HG03139 (cell line): ENCODE results near the gene SPATA12.
A peak's percentile ranks its signal among the peaks of the same experiment; 100 is the strongest.

Experiments used
- ATAC-seq: cut with Tn5 transposase; IDR thresholded peaks from one replicate; pipeline ENCODE4 v1.9.1; 2021; ENCODE audit not compliant: unreplicated experiment

The SPATA12 gene

DNA sequence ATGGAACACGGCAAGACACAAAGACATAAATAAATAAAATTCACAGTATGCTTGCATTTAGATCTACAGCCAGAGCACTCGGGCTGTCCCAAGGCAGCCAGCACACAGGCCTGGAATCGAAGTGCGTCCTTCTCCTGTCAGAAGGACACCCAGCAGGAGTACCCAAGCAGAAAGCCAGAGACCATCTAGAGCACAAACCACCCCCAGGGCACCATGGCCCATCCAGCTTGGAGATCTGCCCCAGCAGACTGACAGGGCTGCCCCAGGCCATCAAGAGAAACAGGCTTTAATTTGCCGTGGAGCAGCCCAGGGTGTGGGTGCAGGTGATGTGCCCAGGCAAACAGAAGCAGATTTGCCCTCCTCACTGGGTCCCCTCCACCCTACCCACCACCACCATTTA, 7.8 kb upstream of the SPATA12 start:
- ATAC-seq: no peak

DNA sequence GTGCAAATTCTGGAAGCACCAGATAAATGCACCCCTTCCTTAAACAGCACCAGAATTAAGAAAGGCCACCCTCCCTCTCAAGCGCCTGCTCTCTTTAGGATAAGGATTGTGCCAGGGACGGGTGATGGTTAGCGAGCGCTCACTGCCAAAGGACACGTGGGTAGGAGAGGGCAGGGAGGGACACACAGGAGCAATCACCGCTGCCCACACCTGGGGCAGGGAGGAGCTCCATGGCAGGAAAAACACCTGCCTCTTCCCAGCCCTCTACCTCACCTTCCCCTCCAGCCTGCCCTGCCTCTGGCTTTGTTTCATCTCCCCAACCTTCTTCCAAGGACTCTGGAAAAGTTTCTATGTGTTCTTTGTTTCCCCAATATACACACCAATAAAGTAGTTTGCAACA, 7.3 kb upstream of the SPATA12 start:
- no peak for ATAC-seq

DNA sequence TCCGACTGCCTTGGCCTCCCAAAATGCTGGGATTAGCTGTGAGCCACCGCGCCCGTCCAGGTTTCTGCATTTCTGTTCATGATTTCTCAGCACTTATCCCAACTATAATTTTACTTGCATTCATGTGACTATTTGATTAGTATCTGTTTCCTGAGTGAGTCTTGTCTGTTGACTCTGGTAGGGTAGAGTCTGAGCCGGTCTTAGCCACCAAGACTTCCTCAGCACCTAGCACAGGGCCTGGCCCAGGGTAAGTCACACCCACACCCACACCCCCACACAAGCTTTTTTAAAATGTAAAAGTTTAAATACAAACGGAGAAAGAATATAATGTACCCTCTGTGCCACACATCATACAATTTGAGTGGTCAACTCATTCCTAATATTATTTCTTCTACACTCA, 3.1 kb upstream of the SPATA12 start:
- ATAC-seq: no peak

DNA sequence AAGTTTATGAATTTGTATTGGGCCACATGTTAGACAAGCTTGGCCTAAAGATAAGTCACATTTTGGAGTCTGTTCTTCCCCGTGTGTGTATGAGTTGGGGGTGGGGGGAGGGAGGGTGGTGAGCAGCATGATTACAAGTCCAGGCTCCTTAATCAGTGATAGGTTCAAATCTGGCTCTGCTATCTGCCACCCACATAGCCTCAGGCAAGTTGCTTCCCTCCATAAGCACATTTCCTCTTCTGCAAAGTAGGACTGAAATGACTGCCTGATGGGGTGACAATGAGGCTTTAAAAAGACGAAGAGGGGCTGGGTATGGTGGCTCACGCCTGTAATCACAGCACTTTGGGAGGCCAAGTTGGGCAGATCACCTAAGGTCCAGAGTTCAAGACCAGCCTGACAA, 1.1 kb upstream of the SPATA12 start:
- no peak for ATAC-seq

DNA sequence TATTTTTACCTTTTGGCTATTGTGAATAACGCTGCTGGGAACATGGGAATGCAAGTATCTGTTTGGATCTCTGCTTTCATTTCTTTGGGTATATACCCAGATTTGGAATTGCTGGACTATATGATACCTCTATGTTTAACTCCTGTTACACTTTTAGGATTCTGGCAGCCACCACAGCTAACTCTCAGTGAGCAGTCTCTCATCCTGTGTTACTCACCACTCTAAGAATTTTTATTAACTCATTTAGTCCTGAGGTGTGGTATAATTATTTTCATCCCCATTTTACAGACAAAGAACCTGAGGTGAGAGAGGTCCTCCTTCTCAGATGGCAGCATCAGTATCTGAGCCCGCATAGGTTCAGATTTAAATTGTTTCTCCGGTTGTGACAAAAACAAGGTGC, 1.1 kb downstream of the SPATA12 start:
- ATAC-seq: no peak

DNA sequence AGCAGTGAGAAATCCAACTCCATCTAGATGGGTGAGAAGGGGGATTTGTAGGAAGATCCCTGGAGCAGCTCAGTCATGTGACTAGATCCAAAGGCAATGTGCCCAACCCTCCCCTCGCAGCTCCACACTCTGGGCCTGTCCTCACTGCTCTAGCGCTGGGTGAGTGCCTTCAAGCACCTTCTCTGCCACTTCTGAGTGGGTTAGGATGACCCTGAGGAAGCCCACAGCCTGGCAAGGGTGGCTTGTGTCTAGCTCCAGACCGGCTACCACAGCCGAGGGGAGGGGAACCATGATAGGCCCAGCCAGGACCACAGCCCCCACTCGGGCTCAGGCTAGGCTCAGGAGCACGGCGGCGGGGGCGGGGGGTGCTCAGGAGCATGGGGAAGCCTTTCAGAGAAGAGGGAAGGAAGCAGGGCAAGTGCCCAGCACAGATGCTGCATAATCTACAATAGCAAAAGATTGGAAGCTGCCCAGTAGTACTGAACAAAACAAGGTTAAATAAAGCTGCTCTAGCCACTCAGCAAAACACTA, 1.7 kb downstream of the SPATA12 start:
- ATAC-seq: no peak

DNA sequence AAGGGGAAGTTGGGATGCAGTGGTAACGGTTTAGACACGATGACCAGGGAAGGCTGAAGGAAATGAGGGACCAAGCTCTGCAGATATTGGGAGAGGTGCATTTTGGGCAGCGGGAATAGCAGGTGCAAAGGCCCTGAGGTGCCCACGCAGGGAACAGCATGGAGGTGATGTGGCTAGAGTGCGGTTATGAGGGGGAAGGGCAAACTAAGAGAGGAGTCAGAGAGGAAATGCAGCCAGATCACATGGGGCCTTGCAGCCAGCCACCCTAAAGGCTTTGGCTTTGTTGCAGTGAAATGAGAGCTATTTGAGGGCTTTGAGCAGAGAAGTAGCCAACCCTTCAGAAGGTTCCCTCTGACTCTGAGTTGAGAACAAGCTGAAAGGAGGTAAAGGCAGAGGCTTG, 2.6 kb downstream of the SPATA12 start:
- ATAC-seq: no peak

DNA sequence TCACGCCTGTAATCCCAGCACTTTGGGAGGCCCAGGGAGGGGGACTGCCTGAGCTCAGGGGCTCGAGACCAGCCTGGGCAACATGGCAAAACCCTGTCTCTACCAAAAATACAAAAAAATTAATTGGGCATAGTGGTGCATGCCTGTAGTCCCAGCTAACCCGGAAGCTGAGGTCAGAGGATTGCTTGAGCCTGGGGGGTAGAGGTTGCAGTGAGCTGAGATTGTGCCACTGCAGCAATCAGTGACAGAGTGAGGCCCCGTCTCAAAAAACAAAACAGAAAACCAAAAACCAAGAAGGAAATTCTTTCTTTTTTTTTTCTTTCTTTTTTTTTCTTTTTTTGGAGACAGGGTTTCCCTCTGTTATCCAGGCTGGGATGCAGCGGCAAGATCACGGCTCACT, 3.5 kb downstream of the SPATA12 start:
- no peak for ATAC-seq

DNA sequence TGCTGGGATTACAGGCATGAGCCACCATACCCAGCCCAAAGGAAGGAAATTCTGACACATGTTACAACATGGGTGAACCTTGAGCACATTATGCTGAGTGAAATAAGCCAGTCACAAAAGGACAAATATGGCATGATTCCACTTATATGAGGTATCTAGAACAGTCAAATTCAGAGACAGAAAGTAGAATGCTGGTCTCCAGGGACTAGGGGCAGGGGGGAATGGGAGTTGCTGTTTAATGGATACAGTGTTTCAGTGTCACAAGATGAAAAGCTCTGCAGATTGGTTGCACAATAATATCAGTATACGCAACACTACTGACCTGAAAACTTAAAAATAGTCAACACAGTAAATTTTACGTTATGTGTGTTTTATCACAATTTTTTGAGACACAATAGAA, 4.1 kb downstream of the SPATA12 start:
- ATAC-seq: no peak

DNA sequence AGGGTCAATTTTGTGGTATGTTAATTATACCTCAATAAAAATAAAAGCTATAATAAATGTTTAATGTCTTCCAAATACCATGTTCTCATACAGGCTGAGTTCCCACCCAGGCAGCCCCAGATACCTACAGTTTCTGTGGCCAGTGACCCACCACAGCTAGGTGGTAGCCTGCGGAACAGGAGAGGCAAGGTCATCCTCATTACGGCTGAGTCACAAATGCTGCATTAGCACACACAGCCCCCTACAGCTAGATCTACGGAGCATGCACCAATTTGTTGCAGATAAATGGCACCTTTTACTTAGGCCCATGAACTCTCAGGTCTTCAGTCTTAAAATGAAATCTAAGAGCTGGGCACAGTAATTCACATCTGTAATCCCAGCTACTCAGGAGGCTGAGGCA, 5.1 kb downstream of the SPATA12 start:
- no peak for ATAC-seq

DNA sequence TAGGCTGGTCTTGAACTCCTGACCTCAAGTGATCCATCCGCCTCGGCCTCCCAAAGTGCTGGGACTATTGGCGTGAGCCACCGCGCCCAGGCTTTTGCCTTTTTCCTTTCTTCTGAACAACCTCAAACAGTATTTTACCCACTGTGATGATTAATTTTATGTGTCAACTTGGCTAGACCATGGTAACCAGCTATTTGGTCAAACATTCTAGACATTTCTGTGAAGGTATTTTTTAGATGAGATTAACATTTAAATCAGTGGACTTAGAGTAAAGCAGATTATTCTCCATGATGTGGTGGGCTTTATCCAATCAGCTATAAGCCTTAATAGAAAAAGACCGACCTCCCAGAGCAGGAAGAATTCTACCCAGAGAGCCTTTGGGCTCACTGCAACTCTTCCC, 6.0 kb downstream of the SPATA12 start:
- ATAC-seq: no peak

DNA sequence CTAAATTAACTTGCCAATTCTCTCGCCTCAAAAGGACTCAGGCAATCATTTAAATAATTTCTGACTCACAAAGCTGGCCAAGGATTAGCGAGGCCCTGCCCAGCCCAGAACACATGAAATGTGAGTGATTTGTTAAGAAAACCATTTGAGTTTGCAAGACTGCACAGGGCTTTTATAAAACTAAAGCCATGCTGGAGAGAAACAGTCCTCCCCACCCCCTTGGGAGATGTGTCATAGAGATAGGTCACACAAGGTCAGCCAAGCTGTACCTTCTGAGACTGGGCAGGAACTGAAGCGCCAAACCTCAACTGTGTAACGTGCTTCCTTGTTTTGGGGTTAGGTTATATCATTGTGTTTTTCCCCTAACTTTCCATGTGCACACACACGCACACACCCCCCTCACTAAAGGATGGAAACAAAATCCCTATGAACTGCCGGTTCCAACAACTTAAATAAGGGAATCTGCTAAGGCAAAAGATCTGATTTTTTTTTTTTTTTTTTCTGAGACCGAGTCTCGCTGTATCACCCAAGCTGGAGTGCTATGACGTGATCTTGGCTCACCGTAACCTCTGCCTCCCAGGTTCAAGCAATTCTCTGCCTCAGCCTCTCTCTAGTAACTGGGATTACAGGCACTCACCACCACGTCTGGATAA, 8.1 kb downstream of the SPATA12 start:
- ATAC-seq: peak; percentile 100

DNA sequence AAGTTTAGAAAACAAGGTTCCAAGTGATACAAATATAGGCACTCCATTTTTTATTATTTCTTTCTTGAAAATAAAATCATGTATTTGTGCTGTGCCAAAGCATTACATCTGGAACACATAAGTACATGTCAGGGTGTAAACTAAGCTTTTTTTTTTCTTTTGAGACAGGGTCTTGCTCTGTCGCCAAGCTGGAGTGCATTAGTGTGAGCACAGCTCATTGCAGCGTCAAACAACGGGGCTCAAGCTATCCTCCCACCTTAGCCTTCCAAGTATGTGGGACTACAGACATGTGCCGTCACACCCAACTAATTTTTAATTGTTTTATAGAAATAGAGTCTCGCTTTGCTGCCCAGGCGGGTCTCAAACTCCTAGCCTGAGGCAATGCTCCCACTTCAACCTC, 9.0 kb downstream of the SPATA12 start:
- no peak for ATAC-seq

DNA sequence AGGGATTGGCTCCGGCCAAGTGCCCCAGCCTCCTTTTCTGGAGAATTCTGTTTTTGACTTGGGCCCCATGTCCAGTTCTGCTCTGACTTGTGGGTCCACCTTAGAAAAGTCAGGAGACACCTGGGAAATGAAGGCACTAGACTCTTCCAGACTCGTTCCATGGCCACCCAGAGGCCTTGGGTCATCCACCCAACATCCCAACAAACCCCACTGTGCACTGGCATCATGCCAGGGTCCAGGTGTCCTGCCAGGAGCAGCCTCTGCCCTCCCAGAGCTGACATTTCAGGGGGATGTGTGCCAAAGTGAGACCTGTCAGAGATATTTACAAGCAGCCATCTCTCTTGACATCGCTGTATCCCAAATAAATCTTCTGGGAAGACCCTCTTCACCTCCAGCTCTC, 13.2 kb downstream of the SPATA12 start:
- ATAC-seq: no peak

DNA sequence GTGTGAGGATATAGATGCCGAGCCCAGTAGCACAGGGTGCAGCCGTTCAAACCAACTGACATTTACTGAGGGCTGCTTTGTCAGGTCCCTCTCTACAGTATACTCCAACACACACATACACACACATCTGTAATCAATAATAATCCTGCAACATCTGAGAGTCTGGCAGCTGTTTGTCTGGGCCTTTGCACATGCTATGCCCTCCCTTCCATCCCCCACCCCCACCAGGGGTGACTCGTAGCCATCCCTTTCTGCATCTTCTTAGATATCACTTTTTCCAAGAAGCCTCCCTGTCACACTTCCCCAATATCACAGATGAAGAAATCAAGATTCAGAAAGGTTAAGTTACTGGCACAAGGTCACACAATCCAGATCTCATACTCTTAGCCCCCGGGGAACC, 13.7 kb downstream of the SPATA12 start:
- no peak for ATAC-seq

DNA sequence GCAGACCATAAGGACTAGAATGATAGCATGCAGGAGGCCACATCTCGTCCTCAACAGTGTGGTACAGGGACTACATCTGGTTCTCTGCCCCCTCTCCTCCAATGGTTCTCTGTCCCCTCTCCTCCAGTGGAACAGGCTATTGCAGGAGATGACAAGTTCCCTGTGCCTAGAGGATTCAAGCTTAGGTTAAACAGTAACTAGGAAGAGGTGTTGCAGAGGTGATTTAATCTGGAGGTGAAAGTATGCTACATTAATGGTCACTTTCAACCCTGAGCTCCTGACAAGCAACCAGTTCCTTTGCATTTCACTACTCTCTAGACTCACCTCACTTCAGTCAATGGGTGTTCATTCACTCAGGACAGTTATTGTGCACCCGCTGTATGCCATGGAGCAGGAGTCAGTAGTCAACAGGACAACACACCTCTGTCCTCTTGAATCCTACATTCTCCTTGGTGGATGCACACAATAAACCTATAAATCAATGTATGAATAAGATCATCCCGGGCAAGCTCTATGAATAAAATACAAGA, 16.0 kb downstream of the SPATA12 start:
- ATAC-seq: no peak

DNA sequence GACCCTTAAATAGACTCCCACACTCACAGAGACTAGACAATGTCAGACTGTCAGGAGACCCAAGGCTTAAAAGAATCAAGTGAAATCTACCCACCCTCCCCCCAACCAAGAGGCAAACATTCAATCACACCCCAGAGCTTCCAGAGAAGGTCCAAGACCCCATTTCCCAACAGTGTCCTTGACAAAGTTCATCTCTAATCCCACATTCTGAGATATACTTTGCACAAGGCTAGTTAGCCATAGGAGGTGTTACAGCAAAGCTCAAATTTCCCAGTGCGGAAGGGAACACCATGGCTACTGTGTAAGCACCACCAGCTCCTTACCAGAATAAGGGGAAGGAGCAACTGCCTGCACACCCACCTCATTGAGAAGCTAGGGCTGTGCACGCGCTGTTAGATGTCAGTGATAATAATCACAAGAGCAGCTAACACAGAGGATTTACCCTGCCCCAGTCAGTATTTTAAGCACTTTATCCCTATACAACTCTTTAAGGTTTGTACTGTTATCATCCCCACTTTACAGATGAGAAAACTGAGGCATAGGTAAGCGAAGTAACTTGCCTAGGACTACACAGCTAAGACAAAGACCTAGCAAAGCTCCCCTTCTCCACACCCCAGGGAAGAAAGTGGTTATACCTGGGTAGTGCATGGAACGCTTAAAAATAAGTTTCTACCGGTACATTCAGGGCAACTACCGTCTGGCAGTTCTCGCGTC, 17.3 kb downstream of the SPATA12 start:
- ATAC-seq: no peak

DNA sequence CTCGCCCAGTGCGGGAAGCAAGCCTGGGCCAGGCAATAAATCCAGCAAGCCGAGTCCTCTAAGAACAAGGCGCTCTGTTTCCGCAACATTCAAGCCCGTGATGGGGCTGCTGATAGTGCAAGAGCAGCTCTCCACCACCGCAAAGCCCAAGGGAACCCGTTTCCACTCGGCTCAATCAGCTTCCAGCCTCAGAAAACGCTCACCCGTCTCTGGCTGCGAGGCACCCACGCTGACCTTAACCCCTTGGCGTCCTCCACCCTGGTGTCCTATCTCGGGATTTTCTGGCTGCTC, 17.8 kb downstream of the SPATA12 start:
- ATAC-seq: no peak

DNA sequence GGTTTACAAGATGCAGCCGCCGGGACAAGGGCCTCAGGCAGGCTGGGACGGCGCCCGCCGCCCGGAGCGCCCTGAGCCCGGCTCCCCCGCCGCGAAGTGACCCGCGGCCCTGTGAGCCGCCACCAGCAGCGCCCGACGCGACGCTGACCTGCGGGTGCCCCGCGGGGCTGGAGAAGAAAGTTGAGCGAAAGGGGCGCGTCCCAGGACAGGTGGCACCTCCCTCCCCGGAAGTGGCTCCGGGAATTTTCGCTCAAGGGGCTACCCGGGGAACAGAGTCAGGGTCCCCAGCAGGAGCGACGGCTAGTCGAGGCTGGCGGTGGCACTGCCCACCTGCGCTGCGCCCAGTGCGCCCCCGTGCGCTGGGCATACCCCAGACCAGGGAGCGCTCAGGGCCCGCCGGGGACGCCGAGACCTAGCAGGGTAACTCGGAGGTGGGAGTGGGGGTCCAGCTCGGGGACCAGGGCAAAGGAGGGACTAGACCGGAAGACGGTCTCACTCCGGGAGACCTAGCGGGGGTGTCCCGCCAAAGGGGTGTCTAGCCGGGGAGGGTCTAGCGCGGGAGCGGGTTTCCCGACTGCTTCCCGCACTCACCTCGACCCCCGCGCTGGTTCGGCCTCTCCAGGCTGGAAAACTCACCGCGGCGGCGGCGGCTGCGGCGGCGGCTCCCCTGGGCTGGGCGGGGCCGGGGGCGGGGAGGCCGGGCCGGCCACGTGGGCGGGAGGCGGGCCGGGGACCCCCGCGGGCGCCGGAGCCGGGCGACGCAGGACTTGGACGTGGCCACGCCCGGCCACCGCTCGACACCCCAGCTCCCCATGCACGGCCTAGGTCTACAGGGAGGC, 18.4 kb downstream of the SPATA12 start:
- ATAC-seq: no peak

DNA sequence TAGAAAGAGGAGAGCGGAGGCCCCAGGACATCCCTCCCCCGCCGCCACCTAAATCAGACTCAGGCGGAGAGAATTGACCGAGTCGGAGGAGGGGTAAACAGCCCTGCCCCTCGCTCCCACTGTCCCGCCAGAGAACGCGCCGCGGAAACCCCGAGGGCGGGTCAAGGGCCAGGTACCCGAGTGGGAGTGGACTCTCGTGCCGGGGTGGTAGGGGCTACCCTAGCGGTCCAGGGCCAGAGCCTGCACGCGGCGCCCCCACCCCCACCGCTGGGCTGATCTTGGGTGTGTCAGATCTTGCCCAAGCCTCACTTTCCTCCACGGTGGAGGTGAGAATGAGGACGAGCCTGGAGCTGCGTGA, 19.0 kb downstream of the SPATA12 start:
- no peak for ATAC-seq

DNA sequence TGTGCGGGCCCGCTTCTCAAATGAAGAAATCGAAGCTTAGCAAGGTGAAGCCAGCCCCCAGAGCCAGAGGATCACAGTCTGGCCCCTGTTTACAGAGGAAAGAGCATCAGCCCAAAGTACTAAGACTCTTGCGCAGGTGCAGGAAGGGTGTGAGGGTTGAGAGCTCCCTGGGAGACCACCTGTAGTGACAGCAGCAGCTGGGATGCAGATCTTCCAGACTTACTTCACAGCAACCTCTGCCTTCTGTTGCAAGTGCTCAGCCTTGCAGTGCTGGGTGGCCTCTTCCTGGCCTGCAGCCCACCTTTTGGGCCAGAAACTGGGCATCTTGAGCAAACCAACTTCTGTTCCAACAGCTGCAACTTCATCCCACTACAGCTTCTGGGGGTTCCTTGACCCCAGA, 19.7 kb downstream of the SPATA12 start:
- no peak for ATAC-seq

DNA sequence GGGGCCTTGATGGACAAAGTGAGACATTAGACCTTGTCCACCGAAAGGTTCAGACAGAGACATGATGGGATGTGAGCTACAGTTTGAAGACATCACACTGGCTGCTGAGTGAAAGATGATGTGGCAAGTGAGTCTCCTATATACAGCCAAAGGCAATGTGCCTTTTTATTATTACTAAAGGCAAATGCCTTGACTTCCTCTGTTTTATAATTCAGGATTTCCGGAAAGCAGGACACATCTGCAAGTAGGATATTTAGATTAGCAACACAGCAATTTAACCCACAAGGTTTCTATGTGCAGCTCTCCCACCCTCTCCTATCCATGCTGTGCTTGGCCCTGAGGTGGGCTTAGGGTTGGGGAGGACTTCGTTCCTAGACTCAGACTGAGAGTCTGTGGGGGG, 20.7 kb downstream of the SPATA12 start:
- no peak for ATAC-seq
